ENCODE data around the gene FAM153A.
"Not testable (repeated sequence)": the region's sequence is repeated elsewhere in the genome, so short reads cannot be mapped to it uniquely, and the experiment has no call there.

DNA sequence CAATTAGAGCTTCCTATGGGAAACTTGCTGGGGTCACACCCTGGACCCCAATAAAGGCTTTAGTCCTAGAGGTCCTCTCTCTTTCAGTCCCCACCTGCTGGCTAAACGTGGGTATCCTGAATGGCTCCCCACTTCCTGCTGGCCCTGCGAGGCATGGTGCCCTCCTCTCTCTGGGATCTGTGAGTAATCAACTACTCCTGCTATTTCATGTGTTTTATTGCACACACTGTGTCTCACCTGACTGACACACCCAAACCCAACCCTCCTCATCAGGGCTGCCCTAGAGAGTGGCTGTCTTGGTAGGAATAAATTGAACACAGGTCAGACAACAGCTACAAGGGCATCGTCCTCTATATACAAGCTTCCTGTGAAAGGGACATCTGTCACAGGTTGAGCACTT is 39.8 kb upstream of the FAM153A start:
- TF ChIP-seq POLR2A, EP300 (IDR thresholded peaks at IDR 0.05): not testable (repeated sequence)
- TF ChIP-seq, protein P1, sequence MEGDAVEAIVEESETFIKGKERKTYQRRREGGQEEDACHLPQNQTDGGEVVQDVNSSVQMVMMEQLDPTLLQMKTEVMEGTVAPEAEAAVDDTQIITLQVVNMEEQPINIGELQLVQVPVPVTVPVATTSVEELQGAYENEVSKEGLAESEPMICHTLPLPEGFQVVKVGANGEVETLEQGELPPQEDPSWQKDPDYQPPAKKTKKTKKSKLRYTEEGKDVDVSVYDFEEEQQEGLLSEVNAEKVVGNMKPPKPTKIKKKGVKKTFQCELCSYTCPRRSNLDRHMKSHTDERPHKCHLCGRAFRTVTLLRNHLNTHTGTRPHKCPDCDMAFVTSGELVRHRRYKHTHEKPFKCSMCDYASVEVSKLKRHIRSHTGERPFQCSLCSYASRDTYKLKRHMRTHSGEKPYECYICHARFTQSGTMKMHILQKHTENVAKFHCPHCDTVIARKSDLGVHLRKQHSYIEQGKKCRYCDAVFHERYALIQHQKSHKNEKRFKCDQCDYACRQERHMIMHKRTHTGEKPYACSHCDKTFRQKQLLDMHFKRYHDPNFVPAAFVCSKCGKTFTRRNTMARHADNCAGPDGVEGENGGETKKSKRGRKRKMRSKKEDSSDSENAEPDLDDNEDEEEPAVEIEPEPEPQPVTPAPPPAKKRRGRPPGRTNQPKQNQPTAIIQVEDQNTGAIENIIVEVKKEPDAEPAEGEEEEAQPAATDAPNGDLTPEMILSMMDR (IDR thresholded peaks at IDR 0.05): not testable (repeated sequence)
